B cell (primary cell): ENCODE results near the gene VSTM1. TPM values are rescaled to one million over a fixed set of nuclear protein-coding genes. Genes with fewer than 3 reads are reported as not detected.

Source experiments
- ATAC-seq: fragments of 200-7000 bp; cut with Tn5 transposase; one replicate; pipeline ENCODE4 v1.10.0; 2021; ENCODE audit warnings: low read depth, mild to moderate bottlenecking, moderate number of reproducible peaks, moderate library complexity
- CTCF ChIA-PET: fragments of 350-600 bp; sonication (Branson Sonifier 250); formaldehyde crosslinking; loops from one replicate; lab custom pipeline; 2021; ENCODE audit warnings: antibody characterized with exemption, inconsistent platforms; lab: Charles Lee
- POLR2A ChIA-PET: fragments of 350-600 bp; sonication (Branson Sonifier 250); formaldehyde crosslinking; loops from one replicate; lab custom pipeline; 2021; ENCODE audit warnings: antibody characterized with exemption; lab: Charles Lee
- DNase-seq: peaks from one replicate; pipeline ENCODE4 v3.0.0; 2013
- H2AFZ ChIP-seq: 2 replicates; pipeline ENCODE4 v1.6.1; 2012; ENCODE audit warnings: mild to moderate bottlenecking, low read depth, low read length; ENCODE audit not compliant: insufficient read depth, poor library complexity, severe bottlenecking
- H3K27ac ChIP-seq, 2 donors: 1 replicate in 1 of 2; 2 replicates in 1 of 2; pipeline ENCODE4 v1.5.1; 2012 to 2013; ENCODE audit warnings: low read length in 2 of 2, mild to moderate bottlenecking in 2 of 2, moderate library complexity in 1 of 2
- H3K27me3 ChIP-seq, 4 experiments: fragments of 200-600 bp in 1 of 4; sonication (generic) in 1 of 4; replicated peaks in 1 of 4; 1 replicate in 2 of 4; 2 replicates in 2 of 4; pipeline versions ENCODE4 v1.6.1 to v1.7.0; 2013 to 2016; ENCODE audit warnings: low read length in 3 of 4, mild to moderate bottlenecking in 2 of 4, mixed read lengths in 1 of 4, moderate library complexity in 1 of 4; ENCODE audit not compliant: insufficient read depth in 4 of 4, control insufficient read depth in 3 of 4; ENCODE audit errors: control extremely low read depth in 1 of 4
- H3K36me3 ChIP-seq, 2 experiments: replicated peaks in 1 of 2; 1 replicate in 1 of 2; 2 replicates in 1 of 2; pipeline versions ENCODE4 v1.6.1 to v1.7.1; 2013; ENCODE audit warnings: low read length in 1 of 2; ENCODE audit not compliant: insufficient read depth in 2 of 2, control insufficient read depth in 1 of 2; ENCODE audit errors: control extremely low read depth in 1 of 2, extremely low read depth in 1 of 2
- H3K4me1 ChIP-seq, 2 donors: fragments of 200-600 bp in 1 of 2; sonication (generic) in 1 of 2; 1 replicate in 1 of 2; 2 replicates in 1 of 2; pipeline versions ENCODE4 v1.5.1 to v1.6.1; 2013 to 2017; ENCODE audit warnings: low read length in 2 of 2; ENCODE audit not compliant: control insufficient read depth in 2 of 2, insufficient read depth in 2 of 2
- H3K4me2 ChIP-seq: replicated peaks from 2 replicates; pipeline ENCODE3; 2012; ENCODE audit warnings: mild to moderate bottlenecking, low read depth, low read length; ENCODE audit not compliant: poor library complexity, severe bottlenecking
- H3K4me3 ChIP-seq, 5 experiments: fragments of 200-600 bp in 1 of 5; sonication (generic) in 1 of 5; 1 replicate in 3 of 5; 2 replicates in 2 of 5; pipeline versions ENCODE4 v1.5.1 to v1.7.0; 2011 to 2016; ENCODE audit warnings: low read length in 4 of 5, mild to moderate bottlenecking in 4 of 5, low read depth in 2 of 5, control low read depth in 1 of 5, moderate library complexity in 1 of 5; ENCODE audit not compliant: insufficient read depth in 1 of 5; ENCODE audit errors: control extremely low read depth in 1 of 5, extremely low read depth in 1 of 5
- H3K79me2 ChIP-seq: fragments of 200-600 bp; sonication (generic); one replicate; pipeline ENCODE4 v1.6.0; 2016; ENCODE audit warnings: low read length; ENCODE audit not compliant: control insufficient read depth, insufficient read depth
- H3K9ac ChIP-seq: fragments of 200-600 bp; sonication (generic); 2 replicates; pipeline ENCODE4 v1.6.1; 2017; ENCODE audit warnings: mild to moderate bottlenecking, low read length, moderate library complexity
- H3K9me3 ChIP-seq, 3 donors: one replicate each; pipeline versions ENCODE4 v1.6.1 to v1.7.1; 2013; ENCODE audit warnings: low read length in 2 of 3; ENCODE audit not compliant: control insufficient read depth in 2 of 3, insufficient read depth in 1 of 3; ENCODE audit errors: control extremely low read depth in 1 of 3
- H4K20me1 ChIP-seq: 2 replicates; pipeline ENCODE4 v1.6.0; 2012; ENCODE audit warnings: mild to moderate bottlenecking, low read length; ENCODE audit not compliant: insufficient read depth, control insufficient read depth, poor library complexity, severe bottlenecking
- H3K27ac Mint-ChIP-seq: one replicate; pipeline ENCODE4 v1.8.0; 2021; ENCODE audit warnings: mixed read lengths
- H3K27me3 Mint-ChIP-seq: one replicate; pipeline ENCODE4 v1.8.0; 2021; ENCODE audit warnings: mixed read lengths
- H3K4me1 Mint-ChIP-seq: one replicate; pipeline ENCODE4 v1.8.0; 2021; ENCODE audit warnings: mixed read lengths
- H3K4me3 Mint-ChIP-seq: one replicate; pipeline ENCODE4 v1.8.0; 2021; ENCODE audit warnings: mixed read lengths
- H3K9me3 Mint-ChIP-seq: one replicate; pipeline ENCODE4 v1.8.0; 2022; ENCODE audit warnings: mixed read lengths; ENCODE audit not compliant: insufficient read depth
- EZH2 ChIP-seq: IDR thresholded peaks from 2 replicates; pipeline ENCODE4 v1.6.1; 2012; ENCODE audit warnings: borderline replicate concordance, low read depth, mild to moderate bottlenecking, moderate library complexity, low read length; ENCODE audit not compliant: insufficient read depth, poor library complexity, severe bottlenecking
- WGBS: methylation state at CpG from one replicate; pipeline ENCODE4 v1.1.5; 2013; ENCODE audit warnings: missing lambda C conversion rate; ENCODE audit not compliant: insufficient coverage; 5-methylcytosine and 5-hydroxymethylcytosine counted together
- intact Hi-C: fragments of 100-400 bp; cut with micrococcal nuclease; formaldehyde crosslinking; loops from one replicate; pipeline ENCODE4 v1.10.0; 2022
- polyA plus RNA-seq: library from polyadenylated mRNA; depleted of rRNA; stranded (reverse); fragments of >200 nt; gene quantifications from 2 replicates; pipeline ENCODE4 v1.2.3, GENCODE V29; 2012
- total RNA-seq, 2 donors: library from RNA; stranded (reverse); fragments of 120-200 nt in 1 of 2; gene quantifications; 1 replicate in 1 of 2; 2 replicates in 1 of 2; pipeline versions ENCODE4 v1.2.3 to v1.2.4, GENCODE V29; 2013 to 2022
- TF ChIP-seq, protein P1 (sequence below): fragments of 200-600 bp; IDR thresholded peaks from one replicate; pipeline ENCODE4 v1.8.0; 2022; ENCODE audit warnings: antibody characterized with exemption, mild to moderate bottlenecking

VSTM1 gene
- total and polyA plus RNA-seq, 2 donors (not counting 1 experiment from before 2014, with no cell fraction given), result 0.82 TPM; not detected in 1

DNA sequence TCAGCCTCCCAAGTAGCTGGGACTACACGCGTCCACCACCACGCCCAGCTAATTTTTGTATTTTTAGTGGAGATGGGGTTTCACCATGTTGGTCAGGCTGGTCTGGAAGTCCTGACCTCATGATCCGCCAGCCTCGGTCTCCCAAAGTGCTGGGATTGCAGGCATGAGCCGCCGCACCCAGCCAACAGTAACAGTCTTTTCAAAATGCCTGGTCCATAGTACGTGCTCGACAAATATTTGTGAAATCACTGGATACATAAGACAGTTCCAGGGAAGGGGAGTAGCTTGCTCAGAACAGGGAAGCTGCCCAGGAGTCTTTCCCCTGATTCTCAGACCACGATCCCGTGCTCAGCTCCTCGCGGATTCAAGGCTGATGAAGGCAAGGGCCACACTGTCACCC is 41.8 kb downstream of the VSTM1 start:
- Mint-ChIP-seq H3K27me3 (peaks cover 23% of the 10 kb centered on the region), H3K27ac (no peak overlapping the region), H3K9me3 (no peaks in the 10 kb centered on the region), H3K4me3 (no peak overlapping the region), H3K4me1 (peaks cover 3% of the 10 kb centered on the region)
- Histone ChIP-seq H3K79me2 (no peaks in the 10 kb centered on the region), H3K27me3 (peaks cover 0 to 10% (median 1%) of the 10 kb centered on the region in 4 experiments), H3K4me3 (no peak overlapping the region), H3K9ac (no peak overlapping the region), H3K4me1 (peaks cover 0 to 5% of the 10 kb centered on the region in 2 donors), H3K9me3 (peaks cover 0 to 13% (median 0%) of the 10 kb centered on the region in 3 donors), H2AFZ (no peak overlapping the region), H3K4me2 (no peak overlapping the region), H3K27ac (no peak overlapping the region), H3K36me3 (no peaks in the 10 kb centered on the region), H4K20me1 (no peaks in the 10 kb centered on the region)
- intact Hi-C loops, result loop anchor here (10.0 kb wide), 1 partner anchor 827 kb away; the partner anchor contains the start of gene ZNF665
- ATAC-seq (no peak), DNase-seq (no peak)
- TF ChIP-seq EZH2, result no peak
- TF ChIP-seq, protein P1, sequence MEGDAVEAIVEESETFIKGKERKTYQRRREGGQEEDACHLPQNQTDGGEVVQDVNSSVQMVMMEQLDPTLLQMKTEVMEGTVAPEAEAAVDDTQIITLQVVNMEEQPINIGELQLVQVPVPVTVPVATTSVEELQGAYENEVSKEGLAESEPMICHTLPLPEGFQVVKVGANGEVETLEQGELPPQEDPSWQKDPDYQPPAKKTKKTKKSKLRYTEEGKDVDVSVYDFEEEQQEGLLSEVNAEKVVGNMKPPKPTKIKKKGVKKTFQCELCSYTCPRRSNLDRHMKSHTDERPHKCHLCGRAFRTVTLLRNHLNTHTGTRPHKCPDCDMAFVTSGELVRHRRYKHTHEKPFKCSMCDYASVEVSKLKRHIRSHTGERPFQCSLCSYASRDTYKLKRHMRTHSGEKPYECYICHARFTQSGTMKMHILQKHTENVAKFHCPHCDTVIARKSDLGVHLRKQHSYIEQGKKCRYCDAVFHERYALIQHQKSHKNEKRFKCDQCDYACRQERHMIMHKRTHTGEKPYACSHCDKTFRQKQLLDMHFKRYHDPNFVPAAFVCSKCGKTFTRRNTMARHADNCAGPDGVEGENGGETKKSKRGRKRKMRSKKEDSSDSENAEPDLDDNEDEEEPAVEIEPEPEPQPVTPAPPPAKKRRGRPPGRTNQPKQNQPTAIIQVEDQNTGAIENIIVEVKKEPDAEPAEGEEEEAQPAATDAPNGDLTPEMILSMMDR, result no peak
- CTCF ChIA-PET, result interaction anchor here (0.8 to 1.1 kb wide), 2 partner anchors 203 to 229 kb away, joined by 3 to 4 read pairs; no protein-coding TSS in a partner anchor
- WGBS, result 96% methylated on average over 13 of the region's 13 CpGs
- POLR2A ChIA-PET, result no interaction called here

DNA sequence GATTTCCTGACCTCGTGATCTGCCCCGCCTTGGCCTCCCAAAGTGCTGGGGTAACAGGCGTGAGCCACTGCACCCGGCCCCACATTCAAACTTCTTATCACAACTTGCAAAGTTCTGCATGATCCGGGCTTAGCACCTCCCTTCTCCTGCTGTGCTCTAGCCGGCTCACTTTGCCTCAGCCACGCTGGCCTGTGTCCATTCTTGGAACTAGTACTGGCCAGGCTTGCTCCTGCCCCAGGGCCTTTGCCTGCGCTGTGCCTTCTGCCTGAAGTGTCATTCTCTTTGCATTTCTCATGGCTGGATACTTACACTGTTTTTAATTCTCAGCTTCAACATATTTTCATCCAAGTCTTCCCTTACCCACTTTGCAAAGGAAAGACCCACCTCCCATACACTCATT is 42.3 kb downstream of the VSTM1 start:
- Histone ChIP-seq H3K9ac (no peak overlapping the region), H3K4me2 (no peak overlapping the region), H4K20me1 (no peaks in the 10 kb centered on the region), H3K79me2 (no peaks in the 10 kb centered on the region), H3K4me3 (no peak overlapping the region), H3K4me1 (peaks cover 0 to 5% of the 10 kb centered on the region in 2 donors), H3K9me3 (peaks cover 0 to 13% (median 0%) of the 10 kb centered on the region in 3 donors), H3K27ac (no peak overlapping the region), H2AFZ (no peak overlapping the region), H3K36me3 (no peaks in the 10 kb centered on the region), H3K27me3 (peaks cover 0 to 13% (median 1%) of the 10 kb centered on the region in 4 experiments)
- DNase-seq, result no peak
- Mint-ChIP-seq H3K4me3 (no peak overlapping the region), H3K4me1 (peaks cover 3% of the 10 kb centered on the region), H3K9me3 (no peaks in the 10 kb centered on the region), H3K27ac (no peak overlapping the region), H3K27me3 (peaks cover 23% of the 10 kb centered on the region)
- ChIA-PET POLR2A (no interaction called here), CTCF (interaction anchor here (0.8 kb wide), 1 partner anchor 228 kb away, joined by 3 read pairs; no protein-coding TSS in a partner anchor)
- intact Hi-C loops, result loop anchor here (10.0 kb wide), 1 partner anchor 827 kb away; the partner anchor contains the start of gene ZNF665
- 95% methylated on average over 8 of the region's 8 CpGs for WGBS
- TF ChIP-seq, protein P1, result no peak
- TF ChIP-seq EZH2, result no peak
- no peak for ATAC-seq
